HepG2 (cell line): ENCODE results near the gene ATP5MK. TPM values are rescaled to one million over a fixed set of nuclear protein-coding genes. Genes with fewer than 3 reads are reported as not detected.

Source experiments
- ATAC-seq: fragments of 200-7000 bp; cut with Tn5 transposase; 3 replicates; pipeline ENCODE4 v1.9.1; 2020; ENCODE audit warnings: mild to moderate bottlenecking, moderate library complexity
- BruUV-seq: library from RNA; stranded (reverse); fragments of 400-500 nt; replicated peaks from 2 replicates; lab custom pipeline; 2021; lab: Mats Ljungman, UMichigan
- CTCF ChIA-PET: fragments of 300-600 bp; formaldehyde crosslinking; extraction: SDS; loops from one replicate; lab custom pipeline; 2021; ENCODE audit warnings: low total read pairs, inconsistent platforms, low intra/inter-chr PET ratio; lab: Yijun Ruan, JAX
- POLR2A ChIA-PET: fragments of 350-600 bp; sonication (Branson Sonifier 250); formaldehyde crosslinking; loops from one replicate; lab custom pipeline; 2020; ENCODE audit warnings: antibody characterized with exemption, inconsistent platforms; lab: Yijun Ruan, JAX
- DNase-seq: peaks from one replicate; pipeline ENCODE4 v3.0.0-alpha.2; 2015; ENCODE audit warnings: low spot score
- FAIRE-seq: peaks from 3 replicates; lab custom pipeline; 2011; peaks lifted over from hg19 to GRCh38; lab: Jason Lieb, UNC
- H2AFZ ChIP-seq: one replicate; pipeline ENCODE4 v1.6.1; 2011; ENCODE audit warnings: low read length, inconsistent platforms
- H3K27ac ChIP-seq: fragments of 300-600 bp; 3 replicates; pipeline ENCODE4 v1.8.0; 2011; ENCODE audit warnings: mixed run types, mild to moderate bottlenecking, mixed read lengths, low read length, inconsistent platforms; ENCODE audit not compliant: insufficient read depth; ENCODE audit errors: extremely low read length
- H3K27me3 ChIP-seq, 2 experiments: fragments of 200-600 bp in 1 of 2; 2 replicates in 1 of 2; 3 replicates in 1 of 2; pipeline versions ENCODE4 v1.6.0 to v1.8.0; 2011; ENCODE audit warnings: low read length in 2 of 2, mild to moderate bottlenecking in 2 of 2, moderate library complexity in 2 of 2, inconsistent platforms in 1 of 2; ENCODE audit not compliant: insufficient read depth in 2 of 2, control insufficient read depth in 1 of 2
- H3K36me3 ChIP-seq, 2 experiments: fragments of 200-600 bp in 1 of 2; replicated peaks in 1 of 2; 2 replicates in 1 of 2; 3 replicates in 1 of 2; pipeline versions ENCODE4 v1.5.1 to v1.8.0; 2011; ENCODE audit warnings: low read length in 2 of 2, inconsistent platforms in 1 of 2; ENCODE audit not compliant: insufficient read depth in 2 of 2, control insufficient read depth in 1 of 2
- H3K4me1 ChIP-seq: 2 replicates; pipeline ENCODE4 v1.5.1; 2012; ENCODE audit warnings: low read length, inconsistent platforms; ENCODE audit not compliant: insufficient read depth
- H3K4me2 ChIP-seq: 2 replicates; pipeline ENCODE4 v1.6.0; 2011; ENCODE audit warnings: low read depth, low read length, inconsistent platforms
- H3K4me3 ChIP-seq, 3 experiments: fragments of 200-600 bp in 1 of 3; sonication (generic), shearing (Covaris generic) in 1 of 3; replicated peaks in 1 of 3; 2 replicates each; pipeline ENCODE4 v1.5.1; 2011 to 2016; ENCODE audit warnings: low read length in 3 of 3, inconsistent platforms in 2 of 3, low read depth in 2 of 3, mild to moderate bottlenecking in 2 of 3, control low read depth in 1 of 3, mixed read lengths in 1 of 3; ENCODE audit not compliant: insufficient read depth in 1 of 3
- H3K79me2 ChIP-seq: one replicate; pipeline ENCODE4 v1.6.1; 2011; ENCODE audit warnings: low read length, inconsistent platforms; ENCODE audit not compliant: insufficient read depth
- H3K9ac ChIP-seq: 2 replicates; pipeline ENCODE4 v1.6.0; 2011; ENCODE audit warnings: mild to moderate bottlenecking, low read depth, low read length, inconsistent platforms; ENCODE audit not compliant: insufficient read depth
- H3K9me3 ChIP-seq: 2 replicates; pipeline ENCODE4 v1.5.1; 2012; ENCODE audit warnings: mild to moderate bottlenecking, low read length
- H4K20me1 ChIP-seq: 2 replicates; pipeline ENCODE4 v1.6.0; 2011; ENCODE audit warnings: inconsistent platforms, mild to moderate bottlenecking, low read length, moderate library complexity; ENCODE audit not compliant: insufficient read depth
- AHR ChIP-seq: IDR thresholded peaks from 2 replicates; pipeline ENCODE4 v1.6.1; 2018; ENCODE audit warnings: missing genetic modification reagents, missing compliant biosample characterization
- CREB1 ChIP-seq, 2 experiments: fragments of 450-650 bp in 1 of 2; IDR thresholded peaks; 2 replicates each; pipeline ENCODE4 v1.6.1; 2016 to 2017; ENCODE audit warnings: control low read depth in 1 of 2, mild to moderate bottlenecking in 1 of 2, missing compliant biosample characterization in 1 of 2, missing genetic modification characterization in 1 of 2
- JUNB ChIP-seq: sonication (generic); formaldehyde crosslinking; IDR thresholded peaks from 2 replicates; pipeline ENCODE4 v1.8.0; 2022; ENCODE audit warnings: missing genetic modification reagents, mild to moderate bottlenecking, borderline replicate concordance
- ZBTB49 ChIP-seq: sonication (generic); formaldehyde crosslinking; IDR thresholded peaks from 2 replicates; pipeline ENCODE4 v1.4.0; 2020; ENCODE audit warnings: missing genetic modification reagents, borderline replicate concordance
- ZFP90 ChIP-seq: sonication (generic); formaldehyde crosslinking; IDR thresholded peaks from 2 replicates; pipeline ENCODE4 v1.8.0; 2022; ENCODE audit warnings: missing genetic modification reagents, mild to moderate bottlenecking, inconsistent platforms, borderline replicate concordance
- ZNF383 ChIP-seq: sonication (generic); formaldehyde crosslinking; IDR thresholded peaks from 2 replicates; pipeline ENCODE4 v1.4.0; 2020; ENCODE audit warnings: missing genetic modification reagents, mild to moderate bottlenecking, borderline replicate concordance
- ZNF773 ChIP-seq: sonication (generic); formaldehyde crosslinking; IDR thresholded peaks from 2 replicates; pipeline ENCODE4 v1.4.0; 2020; ENCODE audit warnings: missing genetic modification reagents, borderline replicate concordance
- WGBS: methylation state at CpG from one replicate; pipeline ENCODE4 v1.1.6; 2017; ENCODE audit warnings: low lambda C conversion rate; 5-methylcytosine and 5-hydroxymethylcytosine counted together
- in situ Hi-C: cut with HindIII; loops from 2 replicates; pipeline ENCODE4 v1.10.0; 2017; ENCODE audit warnings: low pct_unique_long_range_greater_than_20kb; ENCODE audit not compliant: extremely low pct_ligation_motif_present
- intact Hi-C: fragments of 100-400 bp; cut with micrococcal nuclease; formaldehyde crosslinking; loops from one replicate; pipeline ENCODE4 v1.10.0; 2022; ENCODE audit not compliant: unreplicated experiment
- polyA plus RNA-seq, 8 experiments: library from polyadenylated mRNA; depleted of rRNA in 3 of 8; stranded (reverse) in 7 of 8; unstranded in 1 of 8; fragments of >200 nt; fragmentation: Illumina TruSeq in 4 of 8; extraction: Trizol in 4 of 8; gene quantifications; 2 replicates each; pipeline versions ENCODE4 v1.2.1 to v1.2.3, GENCODE V29; 2011 to 2016; ENCODE audit warnings: low read depth in 4 of 8, missing spikeins in 1 of 8, mixed read lengths in 1 of 8; ENCODE audit not compliant: insufficient read depth in 1 of 8
- total RNA-seq, 5 experiments: library from RNA; depleted of rRNA; stranded (reverse); fragments of >200 nt; fragmentation: Illumina TruSeq; extraction: Trizol; gene quantifications; 2 replicates each; pipeline ENCODE4 v1.2.3, GENCODE V29; 2016; ENCODE audit warnings: low read depth in 1 of 5
- TF ChIP-seq, protein P1 (sequence below): IDR thresholded peaks from 2 replicates; pipeline ENCODE4 v1.6.1; 2018; ENCODE audit warnings: missing genetic modification reagents, mild to moderate bottlenecking, missing compliant biosample characterization
- TF ChIP-seq, protein P2 (sequence below): sonication (generic); formaldehyde crosslinking; conservative IDR thresholded peaks from 2 replicates; pipeline ENCODE4 v1.4.0; 2020; ENCODE audit warnings: mild to moderate bottlenecking, missing genetic modification reagents, moderate library complexity
- TF ChIP-seq, protein P3 (sequence below): sonication (generic); formaldehyde crosslinking; conservative IDR thresholded peaks from 2 replicates; pipeline ENCODE4 v1.4.0; 2020; ENCODE audit warnings: missing genetic modification reagents

The ATP5MK gene
- total and polyA plus RNA-seq, 2 of the 13 experiments (the other 11 are each of a cell fraction or from before 2014, with no cell fraction given), result 312 to 517 TPM

DNA sequence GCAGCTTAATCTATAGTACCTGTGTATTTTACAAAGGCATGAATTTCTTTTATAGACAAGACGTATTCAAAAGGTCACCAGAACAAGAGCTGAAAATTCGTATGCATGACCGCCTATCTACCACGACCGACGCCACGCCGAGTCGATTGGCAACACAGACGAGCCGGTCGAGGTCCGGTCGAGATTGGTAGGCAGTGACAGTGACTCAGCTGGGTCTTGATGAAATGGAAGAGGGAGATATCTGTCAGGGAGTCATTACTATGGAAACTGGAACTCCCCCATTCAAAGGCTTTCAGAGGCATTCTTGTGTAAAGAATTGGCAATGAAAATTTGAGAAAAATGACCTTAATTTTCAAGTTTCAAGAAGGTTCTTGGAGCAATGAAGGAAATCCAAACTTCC is 2.1 kb downstream of the ATP5MK start:
- BruUV-seq, result no TSS peak
- Histone ChIP-seq H3K79me2 (peaks cover 51% of the 10 kb centered on the region), H3K4me3 (no peak overlapping the region), H3K9ac (no peak overlapping the region), H2AFZ (no peak overlapping the region), H3K4me1 (peaks cover 45% of the 10 kb centered on the region), H4K20me1 (no peaks in the 10 kb centered on the region), H3K36me3 (peaks cover 3 to 34% of the 10 kb centered on the region in 2 experiments; a peak in 4 of 5 replicates), H3K9me3 (no peaks in the 10 kb centered on the region), H3K27me3 (no peaks in the 10 kb centered on the region; a peak in 1 of 5 replicates), H3K4me2 (peak overlapping the region; percentile 35), H3K27ac (no peak overlapping the region)
- ChIA-PET CTCF (no interaction called here), POLR2A (interaction anchor here (0.6 kb wide), 1 partner anchor 718 kb away, joined by 4 read pairs; no protein-coding TSS in a partner anchor)
- no peak for FAIRE-seq
- DNase-seq, result no peak
- intact Hi-C loops, result loop anchor here (2.0 kb wide), 1 partner anchor 25 kb away; no protein-coding TSS in a partner anchor
- WGBS, result 95% methylated on average over 14 of the region's 14 CpGs
- no peak for ATAC-seq
- in situ Hi-C loops, result no loop called here
- TF ChIP-seq, protein P1, sequence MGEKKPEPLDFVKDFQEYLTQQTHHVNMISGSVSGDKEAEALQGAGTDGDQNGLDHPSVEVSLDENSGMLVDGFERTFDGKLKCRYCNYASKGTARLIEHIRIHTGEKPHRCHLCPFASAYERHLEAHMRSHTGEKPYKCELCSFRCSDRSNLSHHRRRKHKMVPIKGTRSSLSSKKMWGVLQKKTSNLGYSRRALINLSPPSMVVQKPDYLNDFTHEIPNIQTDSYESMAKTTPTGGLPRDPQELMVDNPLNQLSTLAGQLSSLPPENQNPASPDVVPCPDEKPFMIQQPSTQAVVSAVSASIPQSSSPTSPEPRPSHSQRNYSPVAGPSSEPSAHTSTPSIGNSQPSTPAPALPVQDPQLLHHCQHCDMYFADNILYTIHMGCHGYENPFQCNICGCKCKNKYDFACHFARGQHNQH (CRISPR knock-in tag), result no peak
- TF ChIP-seq, protein P2, sequence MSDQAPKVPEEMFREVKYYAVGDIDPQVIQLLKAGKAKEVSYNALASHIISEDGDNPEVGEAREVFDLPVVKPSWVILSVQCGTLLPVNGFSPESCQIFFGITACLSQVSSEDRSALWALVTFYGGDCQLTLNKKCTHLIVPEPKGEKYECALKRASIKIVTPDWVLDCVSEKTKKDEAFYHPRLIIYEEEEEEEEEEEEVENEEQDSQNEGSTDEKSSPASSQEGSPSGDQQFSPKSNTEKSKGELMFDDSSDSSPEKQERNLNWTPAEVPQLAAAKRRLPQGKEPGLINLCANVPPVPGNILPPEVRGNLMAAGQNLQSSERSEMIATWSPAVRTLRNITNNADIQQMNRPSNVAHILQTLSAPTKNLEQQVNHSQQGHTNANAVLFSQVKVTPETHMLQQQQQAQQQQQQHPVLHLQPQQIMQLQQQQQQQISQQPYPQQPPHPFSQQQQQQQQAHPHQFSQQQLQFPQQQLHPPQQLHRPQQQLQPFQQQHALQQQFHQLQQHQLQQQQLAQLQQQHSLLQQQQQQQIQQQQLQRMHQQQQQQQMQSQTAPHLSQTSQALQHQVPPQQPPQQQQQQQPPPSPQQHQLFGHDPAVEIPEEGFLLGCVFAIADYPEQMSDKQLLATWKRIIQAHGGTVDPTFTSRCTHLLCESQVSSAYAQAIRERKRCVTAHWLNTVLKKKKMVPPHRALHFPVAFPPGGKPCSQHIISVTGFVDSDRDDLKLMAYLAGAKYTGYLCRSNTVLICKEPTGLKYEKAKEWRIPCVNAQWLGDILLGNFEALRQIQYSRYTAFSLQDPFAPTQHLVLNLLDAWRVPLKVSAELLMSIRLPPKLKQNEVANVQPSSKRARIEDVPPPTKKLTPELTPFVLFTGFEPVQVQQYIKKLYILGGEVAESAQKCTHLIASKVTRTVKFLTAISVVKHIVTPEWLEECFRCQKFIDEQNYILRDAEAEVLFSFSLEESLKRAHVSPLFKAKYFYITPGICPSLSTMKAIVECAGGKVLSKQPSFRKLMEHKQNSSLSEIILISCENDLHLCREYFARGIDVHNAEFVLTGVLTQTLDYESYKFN (CRISPR knock-in tag), result no peak
- TF ChIP-seq ZNF383 (CRISPR knock-in tag) (no peak), JUNB (CRISPR knock-in tag) (no peak), ZNF773 (CRISPR knock-in tag) (no peak), ZFP90 (CRISPR knock-in tag) (no peak), ZBTB49 (CRISPR knock-in tag) (no peak), AHR (CRISPR knock-in tag) (no peak), CREB1 (IDR thresholded peaks at IDR 0.05) (no peak), CREB1 (CRISPR knock-in tag; IDR thresholded peaks at IDR 0.05) (no peak)
- TF ChIP-seq, protein P3, sequence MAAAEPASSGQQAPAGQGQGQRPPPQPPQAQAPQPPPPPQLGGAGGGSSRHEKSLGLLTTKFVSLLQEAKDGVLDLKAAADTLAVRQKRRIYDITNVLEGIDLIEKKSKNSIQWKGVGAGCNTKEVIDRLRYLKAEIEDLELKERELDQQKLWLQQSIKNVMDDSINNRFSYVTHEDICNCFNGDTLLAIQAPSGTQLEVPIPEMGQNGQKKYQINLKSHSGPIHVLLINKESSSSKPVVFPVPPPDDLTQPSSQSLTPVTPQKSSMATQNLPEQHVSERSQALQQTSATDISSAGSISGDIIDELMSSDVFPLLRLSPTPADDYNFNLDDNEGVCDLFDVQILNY (CRISPR knock-in tag), result no peak
